ENCODE data around the gene MYCBP.
A peak's percentile ranks its signal among the peaks of the same experiment; 100 is the strongest.
"Not testable (repeated sequence)": the region's sequence is repeated elsewhere in the genome, so short reads cannot be mapped to it uniquely, and the experiment has no call there.

Gene MYCBP

GRCh38 chr1:38873027-38873969 is at the start of gene MYCBP:
Gene MYCBP (minus strand): TSS chr1:38873348. CDS start chr1:38873305, 43 bp downstream.
- peak; percentile 98 for DNase-seq

DNA sequence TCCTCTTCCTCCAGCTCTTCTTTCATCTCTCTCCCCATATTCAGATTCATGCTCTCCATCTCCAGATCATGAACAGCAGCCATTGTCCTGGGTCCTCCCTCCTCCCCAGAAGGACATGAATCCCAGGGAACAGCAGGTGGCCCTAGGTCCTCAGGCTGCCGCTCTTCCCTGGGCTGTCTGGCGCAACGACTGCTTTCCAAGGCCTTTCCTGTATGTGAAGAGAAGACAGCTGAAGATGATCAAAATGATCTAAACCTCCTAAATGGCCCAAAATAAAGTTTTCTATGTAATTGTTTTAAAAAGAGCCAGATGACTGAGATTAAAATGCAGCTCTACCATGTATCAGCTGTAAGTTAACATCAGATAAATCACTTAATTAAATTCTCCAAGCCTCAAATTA is 46.0 kb upstream of the MYCBP start:
- no peak for DNase-seq

- DNase-seq: no peak
Observed at GRCh38 chr1:38918568-38918967, 45.4 kb upstream of the MYCBP start.

DNA sequence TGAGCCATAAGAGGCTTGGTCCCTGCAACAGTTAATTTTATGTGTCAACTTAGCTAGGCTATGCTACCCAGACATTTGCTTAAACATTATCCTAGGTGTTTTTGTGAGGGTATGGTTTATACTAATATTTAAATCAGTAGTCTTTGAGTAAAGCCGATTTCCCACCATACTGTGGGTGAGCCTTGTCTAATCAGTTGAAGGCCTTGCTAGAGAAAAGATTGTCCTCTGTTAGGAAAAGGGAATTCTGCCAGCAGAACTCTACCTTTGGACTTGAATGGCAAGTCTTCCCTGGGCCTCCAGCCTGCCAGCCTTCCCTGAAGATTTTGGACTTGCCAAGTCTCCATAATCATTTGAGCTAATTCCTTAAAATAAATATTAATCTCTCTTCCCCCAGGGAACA is 44.6 kb upstream of the MYCBP start:
- no peak for DNase-seq

DNA sequence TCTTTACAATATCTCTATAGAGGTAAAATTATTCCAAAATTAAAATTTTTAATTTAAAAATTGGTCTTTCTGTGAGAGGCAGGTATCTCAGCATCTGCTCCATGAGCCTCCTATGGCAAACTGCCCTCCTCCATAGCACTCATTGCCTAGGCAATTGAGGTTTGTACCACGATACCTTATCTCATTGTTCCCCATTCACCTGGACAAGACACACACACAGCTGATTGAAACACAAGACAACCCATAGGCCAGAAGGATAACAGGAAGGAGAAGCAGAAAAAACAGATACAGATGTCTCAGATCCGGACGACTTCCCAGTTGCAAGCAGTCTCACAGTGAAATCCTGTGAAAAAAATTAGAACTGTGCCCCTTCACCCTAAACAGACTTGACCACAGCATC is 44.2 kb upstream of the MYCBP start:
- no peak for DNase-seq

DNA sequence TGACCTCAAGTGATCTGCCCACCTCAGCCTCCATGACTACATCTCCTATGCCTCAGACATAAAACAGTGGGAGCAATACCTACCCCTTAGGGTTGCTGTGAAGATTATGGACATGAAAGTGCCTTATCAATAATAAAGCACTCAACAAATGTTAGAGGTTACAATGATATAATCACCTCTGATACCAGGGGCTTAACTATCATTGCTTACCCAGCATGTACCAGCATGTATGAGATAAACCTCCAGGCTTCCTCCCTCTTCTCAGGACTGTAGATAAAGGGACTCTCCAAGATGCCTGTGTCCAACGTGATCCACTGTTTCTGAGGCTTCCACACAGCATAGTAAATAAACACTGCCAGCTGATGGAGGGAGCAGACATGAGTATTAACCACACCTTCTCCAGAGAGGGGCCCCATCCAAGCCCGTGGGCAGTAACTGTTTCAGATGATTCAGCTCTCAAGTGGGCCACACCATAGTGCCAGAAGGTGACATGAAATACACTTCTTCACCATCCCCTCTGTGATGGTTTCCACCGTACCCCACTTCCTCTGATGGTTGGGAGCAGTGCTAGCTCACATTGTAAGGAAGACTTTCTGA is 42.3 kb upstream of the MYCBP start:
- DNase-seq: no peak

- DNase-seq: not testable (repeated sequence)
Observed at GRCh38 chr1:38914908-38915307, 41.8 kb upstream of the MYCBP start.

DNA sequence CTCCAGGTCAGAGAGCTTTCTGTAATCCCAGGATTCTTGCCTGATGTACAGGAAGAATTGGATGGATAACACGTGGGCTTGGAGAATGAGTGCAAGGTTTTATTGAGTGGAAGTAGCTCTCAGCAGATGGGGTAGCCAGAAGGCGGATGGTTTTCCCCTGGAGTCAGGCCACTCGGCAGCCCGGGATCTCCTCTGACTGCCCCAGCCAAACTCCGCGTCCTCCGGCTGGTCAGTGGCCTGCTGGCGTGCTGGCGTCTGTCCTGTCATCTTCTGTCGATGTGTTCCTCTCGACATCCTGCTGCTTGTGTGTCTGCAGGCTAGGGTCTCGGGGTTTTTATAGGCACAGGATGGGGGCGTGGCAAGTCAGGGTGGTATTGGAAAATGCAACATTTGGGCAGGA is 35.7 kb upstream of the MYCBP start:
- no peak for DNase-seq

DNA sequence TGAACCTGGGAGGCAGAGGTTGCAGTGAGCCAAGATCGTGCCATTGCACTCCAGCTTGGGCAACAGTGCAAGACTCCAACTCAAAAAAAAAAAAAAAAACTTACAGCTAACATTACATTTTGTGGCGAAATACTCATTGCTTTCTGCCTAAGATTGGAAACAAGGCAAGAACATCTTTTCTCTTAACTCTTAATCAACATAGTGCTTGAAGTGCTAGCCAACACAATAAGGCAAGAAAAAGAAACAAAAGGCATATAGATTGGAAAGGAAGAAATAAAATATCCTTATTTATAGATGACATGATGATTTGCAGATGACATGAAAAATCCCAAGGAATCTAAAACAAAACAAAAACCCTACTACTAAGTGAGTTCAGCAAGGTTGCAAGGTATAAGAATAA is 32.8 kb upstream of the MYCBP start:
- no peak for DNase-seq

DNA sequence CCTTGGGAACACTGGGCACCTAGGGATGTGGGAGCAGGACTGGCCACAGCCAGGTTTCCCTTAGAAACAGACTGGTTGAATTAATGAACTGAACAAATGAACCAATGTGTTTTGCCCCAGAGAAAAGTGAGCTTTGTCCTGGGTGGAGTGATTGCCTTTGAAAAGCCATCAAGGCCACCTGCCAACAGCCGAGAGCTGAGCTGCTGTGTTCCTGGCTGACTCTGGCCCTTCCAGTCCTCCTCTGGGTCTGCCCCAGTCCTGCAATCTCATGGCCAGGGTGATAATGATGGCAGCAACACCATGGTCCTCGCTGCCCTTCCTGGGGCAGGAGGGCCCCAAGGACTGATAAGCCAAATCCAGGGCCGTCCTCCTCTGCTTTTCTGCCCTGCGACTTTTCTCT is 26.4 kb upstream of the MYCBP start:
- DNase-seq: no peak

GRCh38 chr1:38898653-38899230 is 25.6 kb upstream of the MYCBP start:
- no peak for DNase-seq

- DNase-seq: no peak
Observed at GRCh38 chr1:38896169-38896568, 23.0 kb upstream of the MYCBP start.

GRCh38 chr1:38892976-38893375 is 19.8 kb upstream of the MYCBP start:
- DNase-seq: no peak

GRCh38 chr1:38891753-38892152 is 18.6 kb upstream of the MYCBP start:
- no peak for DNase-seq

DNA sequence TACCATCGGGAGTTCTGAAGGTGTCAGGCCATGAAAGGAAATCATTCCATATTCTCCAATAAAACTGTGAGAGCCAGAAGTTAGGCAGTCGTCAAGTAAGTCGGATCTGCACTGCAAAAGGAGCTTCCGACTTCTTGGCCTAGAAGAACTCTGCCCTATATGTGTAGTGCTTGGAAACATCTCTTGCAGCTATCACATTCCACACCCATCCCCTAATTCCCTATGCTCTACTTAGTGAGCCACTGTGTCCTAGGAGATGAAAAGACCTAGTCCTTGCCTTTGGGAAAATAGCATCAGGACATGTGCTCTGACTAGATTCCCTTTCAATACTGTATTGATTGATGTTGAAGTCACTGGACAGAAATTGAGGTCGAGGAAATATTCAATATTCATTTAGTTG is 16.4 kb upstream of the MYCBP start:
- DNase-seq: no peak

DNA sequence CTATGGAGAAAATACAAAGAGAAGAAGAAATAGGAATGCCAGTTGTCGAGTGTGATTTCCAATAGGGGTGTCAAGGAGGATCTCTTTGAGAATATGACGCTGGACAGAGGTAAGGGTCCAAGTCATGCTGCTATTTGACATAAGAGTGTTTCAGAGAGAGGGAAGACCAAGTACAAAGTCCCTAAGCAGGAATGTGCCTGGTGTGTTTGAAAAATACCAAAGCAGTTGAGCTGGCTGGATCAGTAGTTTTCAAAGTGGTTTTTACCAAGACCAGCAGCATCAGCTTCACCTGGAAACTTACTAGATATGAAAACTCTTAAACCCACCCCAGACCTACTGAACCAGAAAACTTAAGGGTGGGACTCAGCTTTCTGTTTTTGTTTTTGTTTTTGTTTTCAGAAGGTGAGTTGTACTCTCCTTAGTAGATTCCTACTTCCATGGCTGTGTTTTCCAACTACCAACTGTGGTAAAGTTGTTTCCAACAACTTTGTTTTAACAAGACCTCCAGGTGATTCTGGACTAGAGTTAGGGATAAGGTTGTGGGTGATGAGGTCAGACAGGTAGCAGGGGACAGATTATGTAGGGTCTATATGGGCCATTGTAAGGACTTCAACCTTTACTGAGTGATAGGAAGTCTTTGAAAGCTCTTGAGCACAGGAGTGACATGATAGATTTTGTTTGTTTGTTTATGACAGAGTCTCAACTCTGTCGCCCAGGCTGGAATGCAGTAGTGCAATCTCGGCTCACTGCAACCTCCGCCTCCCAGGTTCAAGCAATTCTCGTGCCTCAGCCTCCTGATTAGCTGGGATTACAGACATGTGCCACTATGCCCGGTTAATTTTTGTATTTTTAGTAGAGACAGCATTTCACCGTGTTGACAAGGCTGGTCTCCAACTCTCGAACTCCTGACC is 15.5 kb upstream of the MYCBP start:
- DNase-seq: no peak

GRCh38 chr1:38885092-38885491 is 11.9 kb upstream of the MYCBP start:
- DNase-seq: no peak

GRCh38 chr1:38881487-38881886 is 8.3 kb upstream of the MYCBP start, which contains the start of gene GJA9:
Gene GJA9 (minus strand): TSS chr1:38881587. CDS start chr1:38876098, 5,489 bp downstream.
- DNase-seq: no peak

DNA sequence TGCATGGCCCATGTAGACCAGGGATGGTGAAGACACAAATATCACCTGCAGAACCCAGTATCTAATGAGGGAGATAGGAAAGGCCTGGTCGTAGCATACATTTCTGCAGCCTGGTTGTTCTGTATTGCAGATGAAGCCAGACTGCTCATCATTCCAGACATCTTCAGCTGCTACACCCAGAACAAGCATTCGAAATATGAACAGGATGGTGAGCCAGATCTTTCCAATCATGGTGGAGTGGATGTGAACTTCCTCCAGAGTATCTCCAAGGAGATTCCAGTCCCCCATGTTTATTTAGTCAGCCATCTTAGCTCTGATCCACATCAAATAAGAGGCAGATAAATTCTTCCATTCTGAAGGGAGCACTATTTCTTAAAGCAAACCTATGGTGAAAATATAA is 2.7 kb upstream of the MYCBP start:
- no peak for DNase-seq

DNA sequence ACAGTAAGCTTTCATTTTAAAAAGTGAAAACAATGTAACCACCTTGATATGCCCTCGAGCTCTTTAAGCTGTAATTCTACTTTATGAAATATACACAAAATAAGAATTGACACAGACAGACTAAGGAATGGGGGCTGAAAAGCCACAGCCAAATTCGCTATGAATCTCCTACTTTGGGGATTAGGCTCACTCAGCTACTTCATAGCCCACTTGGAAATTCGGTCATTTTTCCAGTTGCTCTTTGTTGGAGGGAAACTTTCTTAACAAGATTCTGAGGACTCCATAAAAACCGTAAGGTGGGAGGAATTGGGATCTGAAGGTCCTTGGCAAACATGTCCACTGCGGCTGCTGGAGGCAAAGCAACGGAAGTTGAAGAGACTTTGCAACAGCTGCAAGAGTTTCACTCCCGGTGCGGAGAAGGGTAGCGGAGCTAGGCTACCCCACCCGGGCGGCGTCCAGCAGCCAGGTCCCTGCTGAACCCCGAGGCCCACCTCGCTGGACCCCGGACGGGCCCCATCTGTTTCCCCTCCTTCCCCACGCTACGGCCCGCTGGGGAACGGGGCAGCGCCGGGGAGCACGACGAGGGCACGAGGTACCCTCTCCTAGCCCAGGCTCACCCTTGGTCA is 634 bp downstream of the MYCBP start:
- DNase-seq: peak; percentile 34

GRCh38 chr1:38870996-38871395 is 2.2 kb downstream of the MYCBP start:
- DNase-seq: no peak

- no peak for DNase-seq
Observed at GRCh38 chr1:38867208-38867607, 5.9 kb downstream of the MYCBP start.
